ENCODE measurements around the gene LCN12.

Gene LCN12

DNA sequence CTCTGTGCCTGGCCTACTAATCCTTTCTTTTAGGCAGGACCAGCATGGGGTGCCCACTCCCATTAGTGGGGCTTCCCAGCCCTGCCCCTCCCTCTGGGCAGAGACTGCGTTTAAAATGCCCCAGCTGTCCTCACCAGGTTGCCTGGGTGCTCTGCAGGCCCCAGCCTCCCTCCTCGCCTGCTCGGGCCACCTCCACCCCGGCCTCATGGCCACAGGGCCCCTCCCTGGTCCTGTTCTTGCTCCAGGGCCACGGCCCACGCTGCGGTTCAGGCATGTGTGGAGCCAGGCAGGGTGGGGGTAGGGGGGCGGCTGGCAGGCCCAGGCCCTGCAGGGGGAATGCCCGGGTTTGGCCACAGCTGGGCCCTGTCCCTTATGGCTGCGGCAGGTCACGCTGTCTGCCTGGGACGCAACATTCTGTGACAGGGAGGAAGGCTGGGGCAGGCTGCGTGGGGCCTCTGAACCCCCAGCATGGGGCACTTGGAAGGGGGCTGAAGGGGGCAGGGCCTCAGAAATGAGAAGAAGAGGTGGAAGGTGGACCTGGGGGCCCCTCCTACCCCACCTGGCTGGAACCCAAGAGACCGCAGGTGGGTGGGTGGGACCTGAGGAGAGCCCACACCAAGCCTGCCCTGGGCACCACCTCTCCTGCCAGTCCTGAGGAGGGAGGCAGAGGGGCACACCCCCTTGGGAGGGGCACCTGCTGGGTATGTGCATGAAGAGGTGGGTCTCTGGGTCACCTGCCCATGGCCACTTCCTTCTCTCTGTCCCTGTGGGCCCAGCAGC is at the start of gene LCN12:
Gene LCN12, plus strand, starts transcription at position 733 of the 780 bp plus-strand sequence. CDS start 55 bp downstream, outside the sequence.
- DNase-seq (ENCODE audit: low spot score): no peak

DNA sequence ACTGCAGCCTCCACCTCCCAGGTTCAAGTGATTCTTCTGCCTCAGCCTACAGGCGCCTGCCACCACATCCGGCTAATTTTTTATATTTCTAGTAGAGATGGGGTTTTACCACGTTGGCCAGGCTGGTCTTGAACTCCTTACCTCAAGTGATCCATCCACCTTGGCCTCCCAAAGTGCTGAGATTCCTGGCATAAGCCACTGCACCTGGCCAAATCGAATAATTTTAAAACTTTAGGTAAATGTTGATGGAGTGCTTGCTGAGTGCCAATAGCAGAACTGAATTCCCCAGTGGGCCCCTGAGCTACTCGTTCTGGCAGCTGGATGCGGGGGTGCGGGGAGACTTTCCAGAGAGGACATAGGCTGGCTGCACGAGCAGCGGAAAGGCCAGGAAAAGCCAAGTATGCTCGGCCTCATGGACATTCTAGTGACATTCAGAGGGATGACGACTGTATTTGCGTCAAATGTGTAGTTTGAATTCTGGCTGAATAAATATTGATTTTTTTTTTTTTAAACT is 49.0 kb upstream of the LCN12 start:
- DNase-seq (ENCODE audit: low spot score): peak; percentile 28

GRCh38 chr9:136906266-136906665 is 45.8 kb upstream of the LCN12 start:
- DNase-seq (ENCODE audit: low spot score): no peak

GRCh38 chr9:136907011-136907914 is 44.8 kb upstream of the LCN12 start:
- no peak for DNase-seq (ENCODE audit: low spot score)

DNA sequence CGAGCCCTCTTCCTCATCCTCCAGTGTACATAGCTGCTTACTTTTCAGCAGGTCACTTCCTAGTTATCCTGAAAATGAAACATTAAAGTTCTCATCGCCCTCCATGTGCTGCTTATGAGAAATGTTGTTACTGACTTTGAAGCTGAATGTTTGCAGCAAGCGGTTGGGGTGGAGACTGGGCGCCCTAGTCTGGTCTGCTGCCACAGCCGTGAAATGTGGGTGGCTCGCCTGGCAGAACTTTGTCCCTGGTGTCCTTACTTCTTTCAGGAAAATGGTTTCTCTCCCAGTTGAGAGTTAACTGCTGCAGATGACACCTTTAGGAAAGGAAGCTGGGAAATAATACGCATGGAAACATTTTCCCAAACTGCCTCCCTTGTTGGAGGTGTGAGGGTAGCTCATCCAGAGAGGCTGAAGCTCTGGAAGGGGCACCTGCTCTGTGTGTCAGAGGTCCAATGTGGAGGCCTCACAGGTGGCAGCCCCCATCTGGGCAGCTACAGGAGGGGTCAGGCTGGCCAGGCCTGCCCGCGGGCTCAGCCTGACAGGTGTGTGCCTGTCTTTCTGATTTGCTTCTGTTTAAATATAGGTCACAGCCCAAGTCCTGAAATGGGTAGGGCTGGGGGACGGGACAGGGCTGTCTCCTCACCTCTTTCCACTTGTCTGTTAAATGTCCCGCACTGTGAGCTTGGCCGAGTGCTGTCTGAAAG is 41.7 kb upstream of the LCN12 start:
- DNase-seq (ENCODE audit: low spot score): no peak

DNA sequence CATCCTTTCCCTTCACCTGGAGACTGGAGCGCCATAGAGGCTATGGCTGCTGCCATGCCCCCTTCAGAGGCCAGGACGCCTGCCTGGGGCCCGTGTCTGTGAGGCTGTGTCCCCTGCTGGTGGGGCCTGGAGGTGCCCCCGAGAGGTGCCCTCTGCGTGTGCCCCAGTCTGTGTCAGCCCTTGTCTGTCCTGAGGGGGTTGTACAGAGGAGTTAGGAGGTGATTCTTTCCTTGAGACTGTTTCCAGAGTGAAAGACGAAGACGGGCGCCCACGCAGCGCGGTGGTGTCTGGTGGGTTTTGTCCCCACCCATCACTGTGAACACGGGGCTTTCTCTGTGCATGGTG is 41.2 kb upstream of the LCN12 start:
- no peak for DNase-seq (ENCODE audit: low spot score)

GRCh38 chr9:136913701-136914438 is 38.2 kb upstream of the LCN12 start:
- no peak for DNase-seq (ENCODE audit: low spot score)

DNA sequence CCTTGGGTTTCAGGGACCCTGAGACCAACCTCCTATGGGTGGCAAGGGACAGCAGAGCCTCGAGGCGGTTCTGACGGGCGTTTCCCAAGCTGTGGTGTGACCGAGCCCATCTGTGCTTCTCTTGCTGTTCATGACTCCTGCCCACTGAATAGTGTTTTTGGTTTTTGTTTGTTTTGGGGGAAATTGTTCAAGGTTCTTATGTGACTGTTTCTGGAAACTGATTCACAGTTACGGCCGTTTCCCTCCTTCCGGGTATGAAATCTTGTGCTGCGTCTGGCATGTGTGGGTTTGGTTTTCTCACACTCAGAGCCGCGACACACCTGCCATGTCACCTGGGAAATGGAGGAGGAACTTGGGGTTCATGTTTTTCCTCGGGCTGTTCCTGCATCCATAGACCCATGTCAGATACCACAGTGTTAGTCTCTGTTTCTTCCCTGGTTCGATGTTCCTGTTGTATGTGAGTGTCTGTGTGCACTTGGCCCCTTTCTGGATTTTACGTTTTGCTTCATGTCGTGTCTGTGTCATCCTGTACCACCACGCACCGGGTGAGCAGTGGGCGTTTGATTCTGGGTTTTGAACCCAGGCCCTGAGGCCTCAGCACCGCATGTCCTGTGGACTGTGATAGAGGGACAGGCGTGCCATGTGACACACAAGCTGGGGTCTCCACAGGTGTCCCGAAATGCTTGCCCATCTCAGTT is 36.3 kb upstream of the LCN12 start:
- no peak for DNase-seq (ENCODE audit: low spot score)

DNA sequence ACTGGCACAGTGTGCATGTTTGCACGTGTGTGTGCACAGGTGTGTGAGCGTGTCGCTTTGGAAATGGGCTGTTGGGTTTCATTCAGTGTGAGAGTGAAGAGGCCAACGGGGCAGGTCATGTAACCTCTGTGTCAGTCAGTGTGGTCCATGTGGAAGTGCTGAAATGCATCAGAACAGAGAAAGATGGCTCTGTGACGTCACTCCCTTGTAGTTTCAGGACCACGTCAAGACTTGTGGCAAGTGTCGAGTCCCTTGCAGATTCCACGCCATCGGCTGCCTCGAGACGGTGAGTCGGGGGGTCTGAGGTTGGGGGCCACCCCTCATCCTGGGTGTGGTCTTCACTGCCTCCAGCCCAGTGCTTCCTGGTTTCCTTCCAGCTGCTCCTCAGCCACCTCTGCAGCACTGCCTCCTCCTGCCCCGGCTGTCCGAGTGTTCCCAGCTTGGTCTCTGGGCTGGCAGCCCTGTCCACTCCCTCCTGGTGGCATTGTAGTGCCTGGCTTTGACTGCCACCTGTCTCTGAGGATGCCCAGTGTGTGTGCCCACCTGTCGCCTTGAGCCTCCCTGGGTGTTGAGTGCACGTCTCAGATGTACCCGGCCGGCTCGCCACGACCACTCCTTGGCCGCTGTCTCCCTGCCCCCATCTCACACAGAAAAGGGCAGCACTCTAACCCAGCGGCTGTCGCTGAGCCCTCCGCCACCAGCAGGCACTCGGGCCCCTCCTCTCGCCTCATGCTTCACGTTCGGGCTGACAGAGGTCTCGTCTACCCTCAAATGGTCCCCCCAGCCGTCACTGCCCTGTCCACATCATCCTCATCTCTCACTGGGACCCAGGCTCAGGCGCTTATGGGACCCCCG is 35.5 kb upstream of the LCN12 start:
- no peak for DNase-seq (ENCODE audit: low spot score)

DNA sequence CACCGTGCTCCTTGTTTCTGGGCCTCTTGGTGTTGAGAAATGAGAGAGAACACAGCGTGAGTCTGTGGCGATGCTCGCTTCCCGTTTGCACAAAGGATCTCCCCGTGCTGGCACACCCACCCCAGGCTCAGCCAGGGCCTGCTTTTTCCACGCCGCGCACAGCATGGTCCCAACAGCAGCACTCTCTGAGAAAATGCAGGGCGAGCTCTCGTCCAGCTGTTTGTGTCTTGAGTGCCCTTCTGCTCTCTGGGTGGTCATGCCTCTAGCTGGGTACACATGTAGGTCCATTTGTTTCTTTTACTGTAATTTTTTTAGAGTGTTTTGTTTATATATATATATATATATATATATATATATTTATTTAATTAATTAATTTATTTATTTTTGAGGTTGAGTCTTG is 34.2 kb upstream of the LCN12 start:
- no peak for DNase-seq (ENCODE audit: low spot score)

- no peak for DNase-seq (ENCODE audit: low spot score)
These were observed 32.0 kb upstream of the LCN12 start for GRCh38 chr9:136920069-136920468.

DNA sequence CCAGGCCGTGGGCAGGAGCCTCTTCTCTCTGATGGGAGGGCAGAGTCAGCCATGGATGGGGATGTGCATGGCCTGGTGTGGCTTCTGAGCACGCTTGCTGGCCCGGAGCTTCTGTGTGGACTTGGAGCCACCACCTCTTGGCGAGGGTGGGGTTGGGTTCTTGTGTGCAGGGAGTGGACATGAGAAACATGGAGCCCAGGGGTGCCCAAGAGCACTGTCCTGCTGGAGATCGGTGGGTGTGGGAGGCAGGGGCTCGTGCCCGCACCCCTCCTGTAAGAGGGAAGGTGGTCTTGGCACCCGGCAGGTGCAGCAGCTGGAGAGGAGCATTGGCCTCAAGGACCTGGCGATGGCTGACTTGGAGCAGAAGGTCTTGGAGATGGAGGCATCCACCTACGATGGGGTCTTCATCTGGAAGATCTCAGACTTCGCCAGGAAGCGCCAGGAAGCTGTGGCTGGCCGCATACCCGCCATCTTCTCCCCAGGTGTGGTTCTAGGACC is 31.3 kb upstream of the LCN12 start:
- DNase-seq (ENCODE audit: low spot score): no peak

DNA sequence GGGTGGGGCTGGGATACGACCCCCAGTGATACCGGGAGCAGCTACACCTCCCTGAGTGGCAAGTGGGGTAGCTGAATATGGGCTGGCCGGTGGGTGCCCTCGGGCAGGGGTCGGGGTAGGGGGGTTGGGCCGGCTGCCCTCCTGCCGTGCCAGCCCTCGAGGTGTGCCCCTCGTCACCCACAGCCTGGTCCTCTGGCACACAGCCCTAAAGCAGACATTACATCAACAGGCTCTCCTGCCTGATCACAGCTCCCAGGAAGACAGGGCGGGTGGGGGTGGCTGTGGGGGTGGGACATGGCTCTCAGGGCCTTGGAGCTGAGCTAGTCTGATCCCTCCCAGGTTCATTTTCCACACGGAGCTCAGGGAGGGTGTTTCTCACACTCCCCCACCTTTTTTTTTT is 30.8 kb upstream of the LCN12 start:
- DNase-seq (ENCODE audit: low spot score): no peak

- DNase-seq (ENCODE audit: low spot score): no peak
These were observed 30.4 kb upstream of the LCN12 start for GRCh38 chr9:136921718-136922117.

- DNase-seq (ENCODE audit: low spot score): no peak
These were observed 29.5 kb upstream of the LCN12 start for GRCh38 chr9:136922540-136922939.

GRCh38 chr9:136923881-136924280 is 28.2 kb upstream of the LCN12 start:
- DNase-seq (ENCODE audit: low spot score): no peak

DNA sequence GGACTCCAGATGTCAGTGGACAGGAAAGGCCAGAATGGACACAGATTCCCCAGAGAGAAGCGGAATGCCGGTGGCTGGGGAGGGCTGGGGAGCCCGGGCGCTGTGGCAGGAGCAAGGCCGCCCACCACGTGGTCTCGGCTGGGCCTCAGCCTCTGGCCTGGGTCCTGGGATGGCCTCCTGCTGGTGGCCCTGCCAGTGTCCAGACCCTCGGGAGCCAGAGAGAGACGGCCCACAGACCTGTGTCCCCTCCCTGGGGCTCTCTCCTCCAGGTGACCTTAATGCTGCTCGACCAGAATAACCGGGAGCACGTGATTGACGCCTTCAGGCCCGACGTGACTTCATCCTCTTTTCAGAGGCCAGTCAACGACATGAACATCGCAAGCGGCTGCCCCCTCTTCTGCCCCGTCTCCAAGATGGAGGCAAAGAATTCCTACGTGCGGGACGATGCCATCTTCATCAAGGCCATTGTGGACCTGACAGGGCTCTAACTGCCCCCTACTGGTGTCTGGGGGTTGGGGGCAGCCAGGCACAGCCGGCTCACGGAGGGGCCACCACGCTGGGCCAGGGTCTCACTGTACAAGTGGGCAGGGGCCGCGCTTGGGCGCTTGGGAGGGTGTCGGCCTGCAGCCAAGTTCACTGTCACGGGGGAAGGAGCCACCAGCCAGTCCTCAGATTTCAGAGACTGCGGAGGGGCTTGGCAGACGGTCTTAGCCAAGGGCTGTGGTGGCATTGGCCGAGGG is 26.5 kb upstream of the LCN12 start:
- no peak for DNase-seq (ENCODE audit: low spot score)

GRCh38 chr9:136926154-136926704 is 25.8 kb upstream of the LCN12 start:
- no peak for DNase-seq (ENCODE audit: low spot score)

DNA sequence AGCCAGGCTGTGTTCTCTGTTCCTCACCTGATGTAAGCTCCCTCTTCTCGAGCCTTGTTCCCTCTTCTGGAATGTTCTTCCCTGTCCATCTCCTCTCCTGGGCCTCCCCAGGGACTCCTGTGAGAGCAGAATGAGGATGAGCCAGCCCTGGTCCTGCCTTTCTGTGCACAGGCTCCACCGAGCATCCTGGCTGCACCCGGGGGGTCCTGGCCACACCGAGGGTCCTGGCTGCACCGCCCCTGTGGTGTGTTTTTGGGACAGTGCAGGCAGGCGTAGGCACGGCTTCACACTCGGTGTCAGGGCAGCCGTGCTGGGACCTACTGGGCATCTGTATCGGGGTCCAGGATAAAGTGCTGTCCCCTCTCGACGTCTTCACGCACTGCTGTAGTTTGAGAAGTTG is 25.3 kb upstream of the LCN12 start:
- DNase-seq (ENCODE audit: low spot score): no peak

Data from hepatic stellate cell (primary cell).